Activated naive CD8-positive, alpha-beta T cell treated with anti-CD3 and anti-CD28 coated beads, Interleukin-2, amount 50 U/mL, for 24 hours (primary cell): ENCODE data around the gene ACP1.
"Not testable (repeated sequence)": the region's sequence is repeated elsewhere in the genome, so short reads cannot be mapped to it uniquely, and the experiment has no call there.

Experiments used
- ATAC-seq: fragments of 150-1000 bp; cut with Tn5 transposase; one replicate; pipeline ENCODE4 v1.10.0; 2021
- DNase-seq: peaks from one replicate; pipeline ENCODE4 v3.0.0; 2021
- H3K27ac Mint-ChIP-seq: one replicate; pipeline ENCODE4 v1.8.0; 2021; ENCODE audit warnings: mild to moderate bottlenecking, mixed read lengths
- H3K27me3 Mint-ChIP-seq: one replicate; pipeline ENCODE4 v1.8.0; 2021; ENCODE audit warnings: mixed read lengths
- H3K36me3 Mint-ChIP-seq: one replicate; pipeline ENCODE4 v1.8.0; 2021; ENCODE audit warnings: low read depth, mixed read lengths
- H3K4me1 Mint-ChIP-seq: one replicate; pipeline ENCODE4 v1.8.0; 2021; ENCODE audit warnings: mixed read lengths
- H3K4me3 Mint-ChIP-seq: one replicate; pipeline ENCODE4 v1.8.0; 2021; ENCODE audit warnings: mild to moderate bottlenecking, moderate library complexity, mixed read lengths
- H3K9me3 Mint-ChIP-seq: one replicate; pipeline ENCODE4 v1.8.0; 2021; ENCODE audit warnings: mixed read lengths

Gene ACP1

DNA sequence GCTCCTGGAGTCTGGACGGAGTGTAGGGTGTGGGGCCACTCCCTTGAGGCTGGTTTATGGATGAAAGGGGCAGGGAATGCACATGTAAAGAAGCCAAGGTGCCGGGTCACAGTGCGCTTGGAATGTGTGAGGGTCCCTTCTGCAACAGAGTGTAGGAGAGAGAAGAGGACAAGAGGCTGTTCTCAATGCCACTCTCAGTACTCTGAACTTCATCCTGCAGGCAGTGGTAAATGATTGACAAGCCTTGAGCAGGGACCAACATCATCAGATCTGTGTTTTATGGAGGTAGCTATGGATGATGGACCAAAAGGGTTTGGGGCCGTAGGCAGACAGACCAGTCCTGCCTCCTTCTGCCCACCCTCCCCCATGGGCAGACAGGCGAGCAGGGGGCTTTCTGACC, 30.3 kb downstream of the ACP1 start:
- H3K9me3 Mint-ChIP-seq = no peaks in the 10 kb centered on the region
- H3K27me3 Mint-ChIP-seq = peaks cover 26% of the 10 kb centered on the region
- no peak overlapping the region for H3K27ac Mint-ChIP-seq
- no peaks in the 10 kb centered on the region for H3K36me3 Mint-ChIP-seq
- H3K4me3 Mint-ChIP-seq = no peak overlapping the region
- H3K4me1 Mint-ChIP-seq = peaks cover under 1% of the 10 kb centered on the region
- no peak for ATAC-seq
- DNase-seq = no peak

DNA sequence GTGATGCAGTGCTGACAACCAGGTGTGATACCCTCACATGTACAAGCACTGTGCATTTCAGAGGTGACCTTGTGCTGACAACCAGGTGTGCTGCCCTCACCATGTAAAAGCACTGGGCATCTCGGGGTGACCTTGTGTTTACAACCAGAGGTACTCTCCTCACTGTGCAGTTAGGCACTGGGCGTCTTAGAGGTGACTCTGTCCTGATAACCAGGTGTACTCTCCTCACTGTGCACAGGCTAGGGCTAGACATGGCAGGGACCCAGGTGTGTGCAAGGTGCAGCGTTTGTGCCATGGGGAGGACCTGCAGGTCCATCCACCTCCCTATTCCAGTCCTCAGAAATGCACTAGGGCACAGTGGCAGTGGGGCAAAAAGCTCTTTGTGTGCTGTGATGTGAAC, 31.6 kb downstream of the ACP1 start:
- Mint-ChIP-seq H3K36me3 (no peaks in the 10 kb centered on the region), H3K4me1 (no peaks in the 10 kb centered on the region), H3K9me3 (no peaks in the 10 kb centered on the region), H3K27me3 (peaks cover 17% of the 10 kb centered on the region), H3K4me3 (no peak overlapping the region), H3K27ac (no peak overlapping the region)
- ATAC-seq (no peak), DNase-seq (no peak)

DNA sequence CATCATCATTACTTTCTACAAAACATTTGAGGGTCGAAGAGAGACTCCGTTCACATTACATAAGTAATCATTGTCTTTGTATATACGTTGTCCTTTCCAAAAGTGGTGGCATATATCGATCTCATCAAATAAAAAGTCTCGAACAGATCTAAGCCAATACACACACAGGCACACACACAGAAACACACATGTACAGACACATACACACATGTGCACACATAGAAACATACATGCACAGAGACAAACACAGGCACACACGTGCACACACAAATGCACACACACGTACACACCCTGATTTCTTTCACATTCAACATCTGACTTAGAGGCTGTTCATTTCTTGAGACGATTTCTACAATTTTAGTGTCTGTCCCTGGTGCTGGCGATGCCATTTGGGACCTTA, 40.6 kb downstream of the ACP1 start:
- H3K27ac Mint-ChIP-seq = no peak overlapping the region
- peaks cover 7% of the 10 kb centered on the region for H3K27me3 Mint-ChIP-seq
- H3K9me3 Mint-ChIP-seq = no peaks in the 10 kb centered on the region
- ATAC-seq (no peak), DNase-seq (no peak)
- H3K4me1 Mint-ChIP-seq = no peaks in the 10 kb centered on the region
- H3K4me3 Mint-ChIP-seq = no peak overlapping the region
- no peaks in the 10 kb centered on the region for H3K36me3 Mint-ChIP-seq

DNA sequence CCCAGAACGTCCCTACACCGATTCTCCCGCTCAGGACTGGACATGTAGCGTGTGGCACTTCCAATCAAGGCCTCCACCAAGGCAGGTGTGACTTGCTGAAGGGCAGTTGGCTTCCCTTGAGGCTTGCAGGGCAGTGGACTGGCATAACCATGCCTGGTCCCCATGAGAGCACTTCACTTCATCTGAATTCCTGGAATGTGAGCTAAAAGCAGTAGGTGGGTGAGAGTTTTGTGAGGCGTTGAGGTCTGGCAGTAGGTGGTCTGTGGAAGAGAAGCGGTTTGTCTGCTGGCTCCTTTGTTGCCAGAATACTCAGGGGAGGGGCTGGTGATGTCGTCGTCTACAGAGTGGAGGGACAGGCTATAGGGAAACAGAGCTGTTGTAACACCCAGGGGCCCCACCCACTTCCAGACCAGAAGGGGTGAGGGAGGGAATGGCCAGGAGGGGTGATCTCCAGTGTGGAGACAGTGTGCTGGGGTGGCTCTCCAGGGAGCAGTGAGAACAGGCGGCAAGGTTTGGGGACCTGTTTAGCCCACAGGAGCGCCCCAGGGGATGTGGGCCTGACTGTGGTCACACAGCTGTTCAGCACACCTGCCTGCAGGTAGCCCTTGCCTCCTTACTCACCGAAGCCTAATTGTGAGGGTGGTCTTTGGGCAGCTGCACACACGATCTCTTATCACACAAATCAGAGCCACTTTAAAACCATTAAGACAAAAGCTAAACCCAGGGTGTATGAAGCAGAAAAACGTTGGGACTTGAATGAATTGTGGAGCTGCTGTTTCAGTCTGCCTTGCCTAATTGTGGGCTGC, 44.6 kb downstream of the ACP1 start:
- ATAC-seq (no peak), DNase-seq (no peak)
- H3K27me3 Mint-ChIP-seq = peaks cover 7% of the 10 kb centered on the region
- no peaks in the 10 kb centered on the region for H3K9me3 Mint-ChIP-seq
- no peaks in the 10 kb centered on the region for H3K4me1 Mint-ChIP-seq
- no peak overlapping the region for H3K27ac Mint-ChIP-seq
- H3K36me3 Mint-ChIP-seq = no peaks in the 10 kb centered on the region
- H3K4me3 Mint-ChIP-seq = no peak overlapping the region

DNA sequence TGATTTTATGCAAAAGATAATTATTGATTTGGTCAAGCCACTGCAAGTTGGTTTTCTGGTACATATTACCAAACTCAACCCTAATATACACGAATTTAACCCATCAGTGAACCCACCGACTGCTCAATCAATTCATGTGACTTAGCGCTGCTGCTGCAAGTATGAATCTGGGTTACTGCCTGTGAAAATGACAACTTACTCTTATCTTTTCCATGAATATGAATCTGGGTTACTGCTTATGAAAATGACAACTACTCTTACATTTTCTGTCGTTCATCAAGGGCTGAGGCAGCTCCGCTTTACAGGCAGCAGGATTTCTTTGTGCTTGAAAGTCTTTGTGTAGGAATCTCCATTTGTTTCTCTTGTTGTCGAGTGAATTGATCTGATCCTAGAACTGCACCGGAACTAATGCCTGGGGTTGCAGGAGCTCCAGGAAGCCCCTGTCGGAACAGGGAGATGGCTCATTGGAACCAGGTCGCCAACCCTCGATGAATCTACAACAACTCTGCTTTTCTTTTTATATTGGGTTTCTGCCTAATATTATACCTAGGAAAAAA, 45.3 kb downstream of the ACP1 start:
- Mint-ChIP-seq H3K4me1 (no peaks in the 10 kb centered on the region), H3K27me3 (peaks cover 7% of the 10 kb centered on the region), H3K4me3 (no peak overlapping the region), H3K36me3 (no peaks in the 10 kb centered on the region), H3K9me3 (no peaks in the 10 kb centered on the region), H3K27ac (no peak overlapping the region)
- DNase-seq (no peak), ATAC-seq (no peak)

DNA sequence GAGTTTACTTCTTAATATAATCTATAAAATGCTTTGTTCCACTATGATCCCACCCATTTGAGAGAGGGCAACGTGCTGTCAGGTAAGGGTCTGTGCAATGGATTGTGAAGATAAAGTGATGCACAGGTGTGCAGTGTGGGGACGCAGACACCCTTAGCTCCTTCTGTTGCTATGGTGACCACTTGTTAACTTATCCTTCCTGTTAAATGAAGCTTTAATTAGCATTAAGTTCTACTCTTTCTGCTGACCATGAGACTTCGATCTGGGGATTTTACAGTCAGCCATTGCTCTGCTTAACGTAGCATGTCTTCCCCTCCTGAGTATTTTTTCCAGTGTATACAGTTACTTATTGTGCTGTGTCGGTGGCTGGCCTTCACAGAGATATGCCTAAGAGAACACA, 46.2 kb downstream of the ACP1 start:
- no peak for DNase-seq
- H3K27me3 Mint-ChIP-seq = peaks cover 1% of the 10 kb centered on the region
- no peak for ATAC-seq
- no peaks in the 10 kb centered on the region for H3K36me3 Mint-ChIP-seq
- H3K9me3 Mint-ChIP-seq = no peaks in the 10 kb centered on the region
- no peak overlapping the region for H3K4me3 Mint-ChIP-seq
- no peak overlapping the region for H3K27ac Mint-ChIP-seq
- no peaks in the 10 kb centered on the region for H3K4me1 Mint-ChIP-seq

DNA sequence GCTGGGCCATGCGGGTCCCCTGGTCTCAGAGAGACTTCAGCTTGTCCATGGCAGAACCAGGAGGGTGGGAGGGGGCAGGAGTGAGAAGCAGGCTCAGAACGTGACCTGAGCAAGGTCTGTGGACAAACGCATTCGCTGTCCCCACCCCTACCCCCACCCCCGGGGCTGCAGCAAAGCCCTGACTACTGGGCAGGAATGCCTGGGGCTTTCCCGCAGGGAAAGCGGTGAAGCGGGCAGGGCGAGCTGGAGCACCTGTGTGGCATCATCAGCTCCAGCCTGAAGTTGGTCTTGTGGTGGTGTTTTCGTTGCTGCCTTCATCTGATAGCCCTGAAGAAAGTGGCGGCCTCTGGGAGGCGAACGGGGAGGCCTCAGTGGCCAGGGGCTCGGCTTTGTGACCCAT, 49.2 kb downstream of the ACP1 start:
- peaks cover 6% of the 10 kb centered on the region for H3K9me3 Mint-ChIP-seq
- H3K4me3 Mint-ChIP-seq = no peak overlapping the region
- ATAC-seq (no peak), DNase-seq (no peak)
- H3K27me3 Mint-ChIP-seq = peaks cover 8% of the 10 kb centered on the region
- H3K27ac Mint-ChIP-seq = no peak overlapping the region
- H3K4me1 Mint-ChIP-seq = peaks cover 20% of the 10 kb centered on the region
- H3K36me3 Mint-ChIP-seq = peaks cover 4% of the 10 kb centered on the region

DNA sequence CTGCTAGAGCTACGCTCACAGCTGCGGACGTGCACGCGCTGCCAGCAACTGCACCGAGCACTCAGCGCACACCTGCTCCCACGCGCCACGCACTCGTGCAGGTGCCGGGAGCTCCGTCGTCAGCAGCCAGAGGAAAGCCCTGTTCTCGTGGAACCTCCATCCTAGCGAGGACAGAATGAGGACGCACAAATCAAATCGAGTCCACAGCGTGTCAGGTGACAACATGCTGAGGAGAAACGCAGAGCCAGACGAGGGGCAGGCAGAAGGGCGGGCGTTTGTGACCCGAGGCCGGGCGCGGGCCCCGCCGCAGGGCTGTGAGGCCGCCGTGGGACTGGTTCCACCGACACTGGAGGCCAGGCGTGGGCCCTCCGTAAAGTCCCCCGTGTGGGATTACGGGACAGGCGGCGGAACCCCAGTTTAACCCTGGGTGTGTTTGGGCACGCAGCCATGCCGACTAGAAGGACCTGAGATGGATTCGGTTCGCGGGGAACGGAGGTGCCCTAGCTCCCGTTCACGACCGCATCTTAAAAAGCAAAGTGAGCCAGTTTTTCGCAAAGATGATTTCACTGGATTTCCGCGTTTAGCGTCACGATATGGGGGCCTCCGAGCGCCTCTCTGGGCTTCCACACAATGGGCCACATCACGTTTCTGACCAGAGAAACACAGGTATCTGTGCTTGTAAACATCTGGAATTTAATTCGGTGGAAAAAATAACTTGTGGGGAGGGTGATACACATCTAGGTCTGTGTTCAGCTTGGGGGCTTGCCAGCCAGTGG, 50.0 kb downstream of the ACP1 start:
- no peak for ATAC-seq
- Mint-ChIP-seq H3K27me3 (peaks cover 9% of the 10 kb centered on the region), H3K4me3 (no peak overlapping the region), H3K9me3 (peaks cover 8% of the 10 kb centered on the region), H3K36me3 (peaks cover 5% of the 10 kb centered on the region), H3K4me1 (peaks cover 26% of the 10 kb centered on the region), H3K27ac (no peak overlapping the region)
- DNase-seq = no peak

DNA sequence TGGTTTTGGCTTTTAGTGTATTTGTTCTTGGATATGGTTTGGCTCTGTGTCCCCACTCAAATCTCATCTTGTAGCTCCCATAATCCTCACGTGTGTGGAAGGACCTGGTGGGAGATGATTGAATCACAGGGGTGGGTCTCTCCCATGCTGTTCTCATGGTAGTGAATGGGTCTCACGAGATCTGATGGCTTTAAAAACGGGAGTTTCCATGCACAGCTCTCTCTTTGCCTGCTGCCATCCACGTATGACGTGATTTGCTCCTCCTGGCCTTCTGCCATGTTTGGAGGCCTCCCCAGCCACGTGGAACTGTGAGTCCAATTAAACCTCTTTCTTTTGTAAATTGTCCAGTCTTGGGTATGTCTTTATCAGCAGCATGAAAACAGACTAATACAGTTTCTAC, 51.2 kb downstream of the ACP1 start:
- H3K9me3 Mint-ChIP-seq, H3K27ac Mint-ChIP-seq, H3K27me3 Mint-ChIP-seq, DNase-seq, H3K36me3 Mint-ChIP-seq, H3K4me3 Mint-ChIP-seq, ATAC-seq: not testable (repeated sequence)
- H3K4me1 Mint-ChIP-seq = peaks cover 26% of the 10 kb centered on the region

DNA sequence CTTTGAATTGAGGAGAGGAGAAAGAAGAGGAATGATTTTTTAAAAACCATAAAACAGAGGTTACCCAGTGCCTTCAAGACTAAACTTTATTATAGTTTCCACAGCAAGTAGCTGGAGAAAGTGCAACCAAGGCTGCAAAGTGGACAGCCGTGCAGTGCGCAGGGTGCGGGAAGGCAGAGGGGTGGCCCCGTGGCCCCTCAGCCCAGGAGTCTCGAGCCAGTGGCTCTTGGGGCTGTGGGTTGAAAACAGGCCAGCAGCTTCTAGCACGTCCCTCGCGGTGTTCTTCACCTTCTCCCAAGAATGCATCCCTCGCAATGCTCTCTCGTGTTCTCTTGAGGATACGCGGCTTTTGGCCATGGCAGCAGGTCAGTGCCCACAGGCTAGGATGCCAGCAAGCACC, 51.6 kb downstream of the ACP1 start:
- Mint-ChIP-seq H3K27me3 (peaks cover 9% of the 10 kb centered on the region), H3K36me3 (peaks cover 5% of the 10 kb centered on the region), H3K27ac (no peak overlapping the region), H3K4me3 (no peak overlapping the region), H3K9me3 (peaks cover 8% of the 10 kb centered on the region), H3K4me1 (peaks cover 26% of the 10 kb centered on the region)
- DNase-seq = no peak
- no peak for ATAC-seq

DNA sequence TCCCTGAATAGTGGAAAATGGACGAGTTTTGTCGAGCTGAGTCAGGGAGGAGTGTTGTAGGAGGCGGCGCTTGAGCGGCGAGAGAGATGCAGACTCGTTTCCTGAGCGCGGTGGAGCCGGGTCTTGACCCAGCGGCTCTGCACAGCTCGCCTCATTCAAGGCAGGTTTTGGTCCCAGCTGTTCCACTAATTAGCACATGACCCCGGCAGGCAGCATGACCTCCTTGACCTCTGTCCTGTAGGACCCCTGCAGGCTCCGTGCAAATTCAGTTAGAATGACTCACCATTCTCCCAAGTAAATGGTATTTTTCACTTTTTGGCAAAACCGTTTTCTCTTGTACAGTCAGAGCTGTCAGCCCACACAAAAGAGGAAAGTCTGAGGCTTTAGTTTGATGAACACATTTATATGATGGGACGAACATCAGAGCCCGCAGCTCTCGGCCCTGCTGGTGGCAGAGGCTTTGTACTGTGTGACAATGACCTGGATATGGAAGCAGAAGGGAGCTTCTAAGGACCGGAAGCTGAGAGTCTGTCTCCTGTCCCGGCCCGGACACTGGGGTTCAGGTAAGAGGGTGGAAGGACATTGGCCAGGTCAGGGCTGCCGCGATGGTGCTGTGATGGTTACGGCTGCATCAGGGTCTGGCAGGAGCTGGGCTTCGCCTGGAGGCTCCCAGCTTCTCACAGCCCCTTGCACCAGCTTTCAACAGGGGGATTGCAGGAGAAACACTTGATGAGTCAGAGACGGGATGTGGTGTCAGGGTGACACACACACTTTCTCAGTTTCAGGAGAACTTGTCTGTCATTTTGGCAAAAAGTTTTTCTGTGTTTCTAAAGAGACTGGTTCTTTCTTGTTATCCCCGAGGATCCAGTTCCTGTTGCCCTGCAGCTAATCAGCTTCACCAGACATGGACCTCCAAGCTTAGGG, 53.0 kb downstream of the ACP1 start:
- Mint-ChIP-seq H3K4me3 (peak overlapping the region; percentile 71), H3K9me3 (peaks cover 8% of the 10 kb centered on the region), H3K27me3 (peaks cover 11% of the 10 kb centered on the region), H3K36me3 (peaks cover 5% of the 10 kb centered on the region), H3K27ac (peak overlapping the region; percentile 97), H3K4me1 (peaks cover 26% of the 10 kb centered on the region)
- ATAC-seq (peak; percentile 87), DNase-seq (peak; percentile 29)

DNA sequence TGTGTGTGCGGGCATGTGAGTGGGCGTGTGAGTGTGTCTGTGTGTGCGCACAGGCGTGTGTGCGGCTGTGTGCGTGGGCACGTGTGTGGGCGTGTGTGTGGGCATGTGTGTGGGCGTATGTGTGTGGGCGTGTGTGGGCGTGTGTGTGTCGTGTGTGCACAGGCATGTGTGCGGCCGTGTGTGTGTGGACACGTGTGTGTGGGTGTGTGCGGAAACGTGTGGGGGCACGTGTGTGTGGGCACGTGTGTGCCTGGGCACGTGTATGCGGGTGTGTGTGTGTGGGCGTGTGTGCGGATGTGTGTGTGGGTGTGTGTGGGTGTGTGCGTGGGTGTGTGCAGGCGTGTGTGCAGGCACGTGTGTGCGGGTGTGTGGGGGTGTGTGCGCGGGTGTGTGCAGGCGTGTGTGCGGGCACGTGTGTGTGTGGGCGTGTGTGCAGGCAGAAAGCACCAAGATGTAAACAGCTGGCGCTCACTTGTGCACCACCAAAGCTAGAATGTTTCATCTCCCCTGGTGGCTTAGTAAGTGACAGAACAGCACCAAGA, 54.4 kb downstream of the ACP1 start:
- no peak for DNase-seq
- Mint-ChIP-seq H3K4me3 (peak overlapping the region; percentile 71), H3K27me3 (peaks cover 12% of the 10 kb centered on the region), H3K9me3 (peaks cover 8% of the 10 kb centered on the region), H3K4me1 (peaks cover 26% of the 10 kb centered on the region), H3K27ac (peak overlapping the region; percentile 97), H3K36me3 (peaks cover 5% of the 10 kb centered on the region)
- no peak for ATAC-seq

DNA sequence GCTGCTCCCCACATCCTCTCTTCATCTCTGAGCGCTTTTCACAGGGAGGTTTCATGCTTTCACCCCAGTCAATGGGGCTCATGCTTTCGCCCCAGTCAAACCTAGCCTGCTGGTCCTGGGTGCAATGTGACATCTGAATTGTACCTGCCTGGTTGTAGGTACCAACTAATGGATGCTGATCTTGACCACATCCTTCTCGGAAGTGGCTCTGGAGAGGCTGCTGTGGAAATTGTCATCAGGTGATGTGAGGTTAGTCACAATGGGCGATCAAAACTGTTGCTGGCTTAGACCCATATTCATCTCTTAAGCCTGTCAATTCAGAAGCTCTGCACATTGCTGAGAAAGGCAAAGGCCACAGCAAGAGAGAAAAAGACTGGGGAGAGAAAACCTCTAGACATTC, 55.8 kb downstream of the ACP1 start:
- H3K27ac Mint-ChIP-seq = no peak overlapping the region
- peaks cover 5% of the 10 kb centered on the region for H3K36me3 Mint-ChIP-seq
- ATAC-seq (no peak), DNase-seq (no peak)
- H3K27me3 Mint-ChIP-seq = peaks cover 21% of the 10 kb centered on the region
- H3K4me1 Mint-ChIP-seq = peaks cover 26% of the 10 kb centered on the region
- H3K9me3 Mint-ChIP-seq = peaks cover 8% of the 10 kb centered on the region
- H3K4me3 Mint-ChIP-seq = no peak overlapping the region

DNA sequence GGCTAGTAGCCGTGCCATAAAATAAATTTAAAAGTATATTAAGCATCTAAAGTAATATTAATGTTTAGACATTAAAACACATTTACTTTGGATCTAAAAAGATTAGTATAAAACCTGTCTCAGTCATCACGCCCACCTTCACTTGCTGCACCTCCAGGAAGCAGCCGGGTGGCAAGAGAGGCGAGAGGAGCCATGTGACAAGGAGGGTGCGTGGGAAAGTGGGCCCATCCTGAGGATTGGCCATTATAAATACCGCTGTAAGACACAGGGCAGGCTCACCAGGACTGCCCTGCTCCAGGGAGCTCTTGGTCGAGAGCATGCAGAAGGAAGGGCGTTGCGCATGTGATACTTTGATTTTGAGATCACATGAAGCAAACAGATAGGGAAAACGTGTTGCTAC, 57.6 kb downstream of the ACP1 start:
- Mint-ChIP-seq H3K4me3 (no peak overlapping the region), H3K36me3 (peaks cover 5% of the 10 kb centered on the region), H3K27ac (no peak overlapping the region), H3K27me3 (peaks cover 20% of the 10 kb centered on the region), H3K4me1 (peaks cover 23% of the 10 kb centered on the region), H3K9me3 (peaks cover 8% of the 10 kb centered on the region)
- DNase-seq = no peak
- no peak for ATAC-seq
